ENCODE data around the gene DPP4.

The DPP4 gene

DNA sequence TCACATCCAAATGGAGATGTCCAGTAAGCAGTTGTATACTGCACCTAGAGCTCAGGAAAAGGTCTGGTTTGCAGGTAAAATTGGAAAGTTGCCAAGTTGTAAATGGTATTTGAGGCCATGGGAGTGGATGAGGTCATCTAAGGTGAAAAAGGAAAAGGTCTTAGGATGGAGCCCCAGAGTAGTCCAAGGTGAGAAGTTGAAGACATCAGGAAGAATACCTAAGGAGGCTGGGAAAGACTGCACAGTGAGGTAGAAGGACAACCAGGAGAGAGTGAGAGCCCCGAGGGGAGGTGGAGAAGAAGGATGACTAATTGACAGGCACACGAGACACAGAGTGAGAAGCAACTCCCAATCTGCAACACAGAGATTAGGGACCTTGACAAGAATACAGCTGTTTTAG, 10.7 kb downstream of the DPP4 start:
- H3K27ac ChIP-seq: no peak overlapping the region
- TF ChIP-seq, protein P1, sequence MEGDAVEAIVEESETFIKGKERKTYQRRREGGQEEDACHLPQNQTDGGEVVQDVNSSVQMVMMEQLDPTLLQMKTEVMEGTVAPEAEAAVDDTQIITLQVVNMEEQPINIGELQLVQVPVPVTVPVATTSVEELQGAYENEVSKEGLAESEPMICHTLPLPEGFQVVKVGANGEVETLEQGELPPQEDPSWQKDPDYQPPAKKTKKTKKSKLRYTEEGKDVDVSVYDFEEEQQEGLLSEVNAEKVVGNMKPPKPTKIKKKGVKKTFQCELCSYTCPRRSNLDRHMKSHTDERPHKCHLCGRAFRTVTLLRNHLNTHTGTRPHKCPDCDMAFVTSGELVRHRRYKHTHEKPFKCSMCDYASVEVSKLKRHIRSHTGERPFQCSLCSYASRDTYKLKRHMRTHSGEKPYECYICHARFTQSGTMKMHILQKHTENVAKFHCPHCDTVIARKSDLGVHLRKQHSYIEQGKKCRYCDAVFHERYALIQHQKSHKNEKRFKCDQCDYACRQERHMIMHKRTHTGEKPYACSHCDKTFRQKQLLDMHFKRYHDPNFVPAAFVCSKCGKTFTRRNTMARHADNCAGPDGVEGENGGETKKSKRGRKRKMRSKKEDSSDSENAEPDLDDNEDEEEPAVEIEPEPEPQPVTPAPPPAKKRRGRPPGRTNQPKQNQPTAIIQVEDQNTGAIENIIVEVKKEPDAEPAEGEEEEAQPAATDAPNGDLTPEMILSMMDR (conservative IDR thresholded peaks at IDR 0.05): no peak

- TF ChIP-seq, protein P1 (conservative IDR thresholded peaks at IDR 0.05): no peak
- no peak overlapping the region for H3K27ac ChIP-seq
Measured at GRCh38 chr2:162062559-162062958, 11.5 kb downstream of the DPP4 start.

DNA sequence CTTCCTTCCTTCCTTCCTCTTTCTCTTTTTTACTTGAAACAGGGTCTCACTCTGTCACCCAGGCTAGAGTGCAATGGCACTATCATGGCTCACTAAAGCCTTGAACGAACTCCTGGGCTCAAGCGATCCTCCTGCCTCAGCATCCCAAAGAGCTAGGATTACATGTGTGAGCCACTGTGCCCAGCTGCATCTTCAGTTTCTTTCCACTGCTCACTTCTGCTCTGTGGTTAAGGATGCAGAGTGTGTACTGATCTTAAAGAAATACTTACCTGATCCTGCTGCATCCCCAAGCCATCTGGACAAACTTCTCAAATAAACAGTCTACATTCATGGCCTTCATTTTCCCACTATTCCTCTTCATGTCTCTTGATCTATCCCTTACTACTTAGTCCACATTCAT, 13.0 kb downstream of the DPP4 start:
- TF ChIP-seq, protein P1 (conservative IDR thresholded peaks at IDR 0.05): no peak
- H3K27ac ChIP-seq: no peak overlapping the region

- TF ChIP-seq, protein P1 (conservative IDR thresholded peaks at IDR 0.05): no peak
- no peak overlapping the region for H3K27ac ChIP-seq
Measured at GRCh38 chr2:162060532-162060931, 13.5 kb downstream of the DPP4 start.

GRCh38 chr2:162058973-162059668, 14.9 kb downstream of the DPP4 start:
- no peak overlapping the region for H3K27ac ChIP-seq
- TF ChIP-seq, protein P1 (conservative IDR thresholded peaks at IDR 0.05): no peak

GRCh38 chr2:162057426-162057825, 16.6 kb downstream of the DPP4 start:
- H3K27ac ChIP-seq: no peak overlapping the region
- TF ChIP-seq, protein P1 (conservative IDR thresholded peaks at IDR 0.05): no peak

DNA sequence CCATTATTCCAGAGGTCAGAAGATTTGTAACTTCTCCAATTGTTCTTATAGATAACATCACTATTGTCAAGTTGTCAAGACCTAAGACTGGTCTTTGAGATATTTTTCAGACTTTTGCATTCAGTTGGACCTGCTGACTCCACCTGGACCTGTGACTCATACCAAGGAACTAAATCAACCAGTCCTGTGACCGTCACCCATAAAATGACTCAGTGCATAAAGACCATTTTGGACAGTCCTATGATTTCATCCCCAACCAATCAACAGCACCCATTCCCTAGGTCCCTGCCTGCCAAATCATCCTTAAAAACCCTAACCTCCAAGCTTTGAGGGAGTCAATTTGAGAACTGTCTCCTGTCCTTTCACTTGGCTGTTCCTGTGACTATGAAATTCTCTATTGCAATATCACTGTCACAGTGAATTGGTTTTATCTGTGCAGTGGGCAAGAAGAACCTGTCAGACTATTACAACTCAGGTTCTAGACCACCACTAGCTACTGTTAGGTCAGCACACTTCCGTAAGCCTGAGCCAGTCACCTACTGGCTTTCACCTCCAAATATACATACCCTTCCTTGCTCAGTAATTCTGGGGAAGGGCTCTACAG, 17.1 kb downstream of the DPP4 start:
- H3K27ac ChIP-seq: no peak overlapping the region
- TF ChIP-seq, protein P1 (conservative IDR thresholded peaks at IDR 0.05): no peak
